HG03439 (cell line): ENCODE results near the gene METRN.

ENCODE experiments used
- ATAC-seq: cut with Tn5 transposase; IDR thresholded peaks from one replicate; pipeline ENCODE4 v1.9.1; 2021; ENCODE audit warnings: mild to moderate bottlenecking, moderate library complexity; ENCODE audit not compliant: unreplicated experiment

Gene METRN

GRCh38 chr16:714558-715476 lies at the start of gene METRN:
METRN (plus strand) TSS chr16:715118; CDS start chr16:715290, 172 bp downstream.
- peak; percentile 51 for ATAC-seq

- no peak for ATAC-seq
These were observed 48.3 kb upstream of the METRN start for GRCh38 chr16:666572-666971.

GRCh38 chr16:667113-667779 lies 47.7 kb upstream of the METRN start:
- no peak for ATAC-seq

- peak; percentile 62 for ATAC-seq
These were observed 47.0 kb upstream of the METRN start, which contains the start of gene RHOT2 for GRCh38 chr16:667780-668518. RHOT2 (plus strand) TSS chr16:668132; CDS start chr16:668200, 68 bp downstream.

GRCh38 chr16:668519-669171 lies 46.3 kb upstream of the METRN start:
- peak; percentile 3 for ATAC-seq

- ATAC-seq = no peak
These were observed 45.3 kb upstream of the METRN start for GRCh38 chr16:669666-670065.

GRCh38 chr16:670485-671352 lies 44.2 kb upstream of the METRN start:
- no peak for ATAC-seq

- no peak for ATAC-seq
These were observed 43.4 kb upstream of the METRN start for GRCh38 chr16:671353-672131.

- ATAC-seq = no peak
These were observed 42.5 kb upstream of the METRN start for GRCh38 chr16:672371-672770.

GRCh38 chr16:672851-673250 lies 42.1 kb upstream of the METRN start:
- no peak for ATAC-seq

GRCh38 chr16:673399-673991 lies 41.4 kb upstream of the METRN start:
- no peak for ATAC-seq

- ATAC-seq = no peak
These were observed 40.6 kb upstream of the METRN start for GRCh38 chr16:674214-674881.

GRCh38 chr16:674968-675883 lies 39.7 kb upstream of the METRN start, which contains the start of gene RHBDL1:
RHBDL1 (plus strand) TSS chr16:675671; CDS start chr16:675791, 120 bp downstream.
- no peak for ATAC-seq

GRCh38 chr16:675884-676564 lies 38.9 kb upstream of the METRN start:
- ATAC-seq = no peak

- ATAC-seq = no peak
These were observed 38.4 kb upstream of the METRN start for GRCh38 chr16:676565-676902.

GRCh38 chr16:676913-677312 lies 38.0 kb upstream of the METRN start:
- ATAC-seq = no peak
